ENCODE data around the gene TMA7B.

TMA7B gene

DNA sequence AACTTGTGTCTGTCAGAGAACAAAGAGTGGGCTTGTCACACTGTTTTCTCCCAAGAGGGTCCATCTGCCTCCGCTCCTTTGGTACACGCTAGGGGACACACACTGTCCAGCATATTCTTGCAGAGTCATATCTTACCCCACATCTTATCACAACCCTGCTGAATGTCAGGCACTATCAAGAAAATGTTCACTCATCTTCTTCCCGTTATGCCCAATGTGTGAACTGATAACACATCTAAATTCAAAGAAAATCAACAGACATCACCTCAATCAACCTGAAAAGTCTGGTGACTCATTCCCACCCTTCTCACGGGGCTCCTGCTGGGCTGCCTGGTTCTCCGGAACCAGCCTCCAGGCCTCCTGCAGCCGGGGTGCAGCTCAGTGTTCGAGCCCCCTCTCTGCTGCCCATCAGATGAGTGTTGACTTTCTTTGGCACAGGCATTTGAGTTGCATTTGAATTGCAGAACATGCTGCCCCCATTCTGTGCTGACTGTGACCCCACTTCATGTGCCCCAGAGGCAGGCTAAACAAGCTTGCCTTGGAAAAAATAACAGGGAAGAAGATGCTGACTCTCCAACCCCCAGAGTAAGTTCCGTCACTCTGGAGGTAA lies 40.0 kb upstream of the TMA7B start:
- DNase-seq (ENCODE audit: low spot score), result no peak

DNA sequence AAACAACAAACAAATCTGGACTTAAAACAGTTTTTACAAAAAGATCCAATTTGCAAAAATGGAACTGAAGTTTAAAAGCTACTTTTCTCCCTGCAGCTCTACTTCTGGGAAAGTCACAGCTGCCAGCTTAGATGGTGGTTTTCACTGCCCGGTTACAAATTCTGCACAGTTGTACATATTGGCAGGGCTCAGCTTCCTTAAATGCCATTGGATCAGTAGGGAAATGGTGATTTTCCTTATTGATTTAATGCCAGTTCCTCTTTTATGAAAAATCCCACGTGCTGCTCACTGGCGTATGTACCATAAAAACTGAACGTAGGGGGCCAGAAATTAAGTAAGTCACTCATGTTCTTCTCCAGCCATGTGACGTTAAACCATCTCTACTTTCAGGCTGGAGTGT lies 36.5 kb upstream of the TMA7B start:
- DNase-seq (ENCODE audit: low spot score) (no peak), ATAC-seq (ENCODE audit: low read depth) (no peak)
- TF ChIP-seq, protein P1, sequence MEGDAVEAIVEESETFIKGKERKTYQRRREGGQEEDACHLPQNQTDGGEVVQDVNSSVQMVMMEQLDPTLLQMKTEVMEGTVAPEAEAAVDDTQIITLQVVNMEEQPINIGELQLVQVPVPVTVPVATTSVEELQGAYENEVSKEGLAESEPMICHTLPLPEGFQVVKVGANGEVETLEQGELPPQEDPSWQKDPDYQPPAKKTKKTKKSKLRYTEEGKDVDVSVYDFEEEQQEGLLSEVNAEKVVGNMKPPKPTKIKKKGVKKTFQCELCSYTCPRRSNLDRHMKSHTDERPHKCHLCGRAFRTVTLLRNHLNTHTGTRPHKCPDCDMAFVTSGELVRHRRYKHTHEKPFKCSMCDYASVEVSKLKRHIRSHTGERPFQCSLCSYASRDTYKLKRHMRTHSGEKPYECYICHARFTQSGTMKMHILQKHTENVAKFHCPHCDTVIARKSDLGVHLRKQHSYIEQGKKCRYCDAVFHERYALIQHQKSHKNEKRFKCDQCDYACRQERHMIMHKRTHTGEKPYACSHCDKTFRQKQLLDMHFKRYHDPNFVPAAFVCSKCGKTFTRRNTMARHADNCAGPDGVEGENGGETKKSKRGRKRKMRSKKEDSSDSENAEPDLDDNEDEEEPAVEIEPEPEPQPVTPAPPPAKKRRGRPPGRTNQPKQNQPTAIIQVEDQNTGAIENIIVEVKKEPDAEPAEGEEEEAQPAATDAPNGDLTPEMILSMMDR (IDR thresholded peaks at IDR 0.05; ENCODE audit: poor library complexity, severe bottlenecking), result no peak
- Histone ChIP-seq H3K27me3 (ENCODE audit: insufficient read depth, poor library complexity, severe bottlenecking) (peaks cover 15% of the 10 kb centered on the region), H3K36me3 (ENCODE audit: low read depth) (no peaks in the 10 kb centered on the region), H3K4me3 (ENCODE audit: severe bottlenecking) (no peak overlapping the region), H3K27ac (ENCODE audit: poor library complexity, severe bottlenecking) (no peak overlapping the region), H3K9me3 (ENCODE audit: severe bottlenecking) (no peaks in the 10 kb centered on the region), H3K4me1 (ENCODE audit: insufficient read depth, poor library complexity, severe bottlenecking) (peaks cover 4% of the 10 kb centered on the region)

More for the DNA sequence above, 40.0 kb upstream of the TMA7B start:
- H3K36me3 ChIP-seq (ENCODE audit: low read depth), result no peaks in the 10 kb centered on the region
- no peaks in the 10 kb centered on the region for H3K9me3 ChIP-seq (ENCODE audit: severe bottlenecking)
- H3K27me3 ChIP-seq (ENCODE audit: insufficient read depth, poor library complexity, severe bottlenecking), result peaks cover 28% of the 10 kb centered on the region
- TF ChIP-seq, protein P1 (IDR thresholded peaks at IDR 0.05; ENCODE audit: poor library complexity, severe bottlenecking), result no peak
- ATAC-seq (ENCODE audit: low read depth), result no peak
- H3K4me3 ChIP-seq (ENCODE audit: severe bottlenecking), result no peak overlapping the region
- no peaks in the 10 kb centered on the region for H3K4me1 ChIP-seq (ENCODE audit: insufficient read depth, poor library complexity, severe bottlenecking)
- no peak overlapping the region for H3K27ac ChIP-seq (ENCODE audit: poor library complexity, severe bottlenecking)

DNA sequence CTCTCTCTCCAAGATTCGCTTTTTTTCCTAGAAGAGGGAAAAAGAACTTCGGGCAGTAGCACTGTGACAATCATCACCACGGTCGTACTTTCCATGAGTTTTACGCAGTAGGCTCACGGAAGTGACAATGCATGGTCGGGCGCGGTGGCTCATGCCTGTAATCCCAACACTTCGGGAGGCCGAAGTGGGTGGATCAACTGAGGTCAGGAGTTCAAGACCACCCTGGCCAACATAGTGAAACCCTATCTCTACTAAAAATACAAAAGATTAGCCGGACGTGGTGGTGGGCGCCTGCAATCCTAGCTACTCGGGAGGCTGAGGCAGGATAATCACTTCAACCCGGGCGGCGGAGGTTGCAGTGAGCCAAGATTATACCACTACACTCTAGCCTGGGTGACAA lies 35.9 kb upstream of the TMA7B start:
- Histone ChIP-seq H3K27me3 (ENCODE audit: insufficient read depth, poor library complexity, severe bottlenecking) (peaks cover 14% of the 10 kb centered on the region), H3K27ac (ENCODE audit: poor library complexity, severe bottlenecking) (no peak overlapping the region), H3K9me3 (ENCODE audit: severe bottlenecking) (no peaks in the 10 kb centered on the region), H3K36me3 (ENCODE audit: low read depth) (no peaks in the 10 kb centered on the region), H3K4me1 (ENCODE audit: insufficient read depth, poor library complexity, severe bottlenecking) (peaks cover 8% of the 10 kb centered on the region), H3K4me3 (ENCODE audit: severe bottlenecking) (no peak overlapping the region)
- DNase-seq (ENCODE audit: low spot score), result no peak
- TF ChIP-seq, protein P1 (IDR thresholded peaks at IDR 0.05; ENCODE audit: poor library complexity, severe bottlenecking), result no peak
- ATAC-seq (ENCODE audit: low read depth), result no peak

DNA sequence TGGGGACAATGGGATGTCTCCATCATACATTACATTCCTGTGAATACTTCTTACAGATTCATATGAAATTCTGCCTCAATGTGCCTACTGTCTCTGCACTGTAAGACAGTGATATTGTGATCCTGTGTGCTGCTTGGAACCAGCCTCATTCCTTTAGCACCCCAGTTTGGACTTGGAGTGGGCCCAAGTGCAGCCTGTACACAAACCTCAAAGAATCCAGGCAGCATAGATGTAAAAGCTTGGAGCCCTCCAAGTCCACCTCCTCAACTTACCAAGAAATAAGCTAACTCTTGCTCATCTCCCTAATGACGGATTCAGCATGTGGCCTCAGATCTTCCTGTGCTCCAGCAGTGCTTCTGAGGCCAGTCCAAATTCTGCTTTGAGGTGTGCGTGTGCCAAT lies 34.9 kb upstream of the TMA7B start:
- peaks cover 10% of the 10 kb centered on the region for H3K27me3 ChIP-seq (ENCODE audit: insufficient read depth, poor library complexity, severe bottlenecking)
- no peaks in the 10 kb centered on the region for H3K9me3 ChIP-seq (ENCODE audit: severe bottlenecking)

More for the DNA sequence above, 34.9 kb upstream of the TMA7B start:
- no peak overlapping the region for H3K4me3 ChIP-seq (ENCODE audit: severe bottlenecking)
- DNase-seq (ENCODE audit: low spot score), result no peak
- TF ChIP-seq, protein P1 (IDR thresholded peaks at IDR 0.05; ENCODE audit: poor library complexity, severe bottlenecking), result no peak
- peaks cover 8% of the 10 kb centered on the region for H3K4me1 ChIP-seq (ENCODE audit: insufficient read depth, poor library complexity, severe bottlenecking)
- H3K36me3 ChIP-seq (ENCODE audit: low read depth), result no peaks in the 10 kb centered on the region
- no peak overlapping the region for H3K27ac ChIP-seq (ENCODE audit: poor library complexity, severe bottlenecking)
- no peak for ATAC-seq (ENCODE audit: low read depth)
